GM21529 (cell line): Measurements from ENCODE around the gene DUSP22.

Experiments used
- ATAC-seq: cut with Tn5 transposase; IDR thresholded peaks from one replicate; pipeline ENCODE4 v1.9.1; 2021; ENCODE audit not compliant: unreplicated experiment

Gene DUSP22

DNA sequence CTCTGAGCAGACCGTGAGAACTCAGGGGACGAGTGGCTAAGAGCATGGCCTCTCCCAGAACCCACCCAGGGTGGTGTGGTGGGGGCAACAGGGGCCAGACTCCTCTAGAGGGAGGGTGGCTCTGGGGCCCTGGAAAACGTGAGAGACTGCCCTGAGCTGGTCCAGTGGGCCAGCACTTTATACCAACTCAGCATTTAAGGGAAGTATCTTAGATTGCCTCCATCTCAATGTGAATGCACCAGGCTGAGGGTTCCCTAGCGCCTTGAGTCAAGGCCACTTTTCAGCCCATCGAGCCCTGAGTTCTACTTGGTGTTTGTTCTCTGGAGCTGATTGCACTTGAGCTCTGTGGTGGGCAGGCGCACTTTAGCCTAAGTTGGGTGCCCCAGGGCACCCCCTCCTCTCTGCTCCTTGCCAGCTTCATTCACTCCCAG, 57.2 kb downstream of the DUSP22 start:
- no peak for ATAC-seq

DNA sequence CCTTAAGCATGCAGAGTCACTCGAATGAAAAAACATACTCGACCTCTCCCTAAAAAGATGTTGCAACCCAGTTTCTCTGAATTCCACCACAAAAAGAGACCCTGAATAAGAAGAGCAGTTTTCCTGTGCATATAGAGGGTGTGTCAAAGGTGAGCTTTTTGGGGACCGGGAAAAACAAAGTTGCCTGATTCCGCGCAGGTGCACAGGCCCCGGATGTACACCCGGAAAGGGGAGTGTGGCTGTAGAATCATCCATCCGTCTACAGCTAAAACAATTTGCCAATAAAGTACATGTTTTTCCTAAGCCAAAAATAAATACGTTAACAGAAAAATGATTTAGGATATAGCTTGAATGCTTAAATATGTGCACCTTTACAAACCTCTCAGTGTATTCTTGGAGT, 58.1 kb downstream of the DUSP22 start:
- ATAC-seq, result no peak

DNA sequence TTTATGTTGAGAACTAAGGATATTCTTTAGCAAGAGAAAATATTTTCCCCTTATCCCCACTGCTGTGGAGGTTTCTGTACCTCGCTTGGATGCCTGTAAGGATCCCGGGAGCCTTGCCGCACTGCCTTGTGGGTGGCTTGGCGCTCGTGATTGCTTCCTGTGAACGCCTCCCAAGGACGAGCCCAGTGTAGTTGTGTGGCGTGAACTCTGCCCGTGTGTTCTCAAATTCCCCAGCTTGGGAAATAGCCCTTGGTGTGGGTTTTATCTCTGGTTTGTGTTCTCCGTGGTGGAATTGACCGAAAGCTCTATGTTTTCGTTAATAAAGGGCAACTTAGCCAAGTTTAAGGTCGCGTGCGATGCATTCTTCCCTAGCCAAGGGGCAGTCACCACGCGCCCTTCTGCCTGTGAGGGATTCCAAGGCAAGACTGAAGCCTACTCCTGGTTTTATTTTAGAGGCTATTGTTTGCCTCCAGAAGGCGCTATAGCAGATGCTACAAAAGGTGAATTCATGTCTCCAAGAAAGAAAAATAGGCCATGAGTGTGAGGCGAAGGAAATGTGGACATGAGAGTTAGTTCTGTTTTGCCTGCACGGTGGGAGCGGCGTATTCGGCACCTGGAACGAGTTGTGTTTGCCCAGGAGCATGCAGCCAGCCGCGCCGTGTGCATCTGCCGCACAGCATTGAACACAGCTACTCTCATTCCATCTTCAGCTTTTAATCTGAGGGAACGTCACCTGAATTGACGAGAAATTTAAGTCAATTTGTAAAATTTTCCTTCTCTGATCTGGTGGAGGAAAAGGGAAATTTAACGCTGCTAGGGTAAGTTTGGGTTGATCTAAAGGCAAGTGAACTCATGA, 59.0 kb downstream of the DUSP22 start:
- ATAC-seq, result no peak

DNA sequence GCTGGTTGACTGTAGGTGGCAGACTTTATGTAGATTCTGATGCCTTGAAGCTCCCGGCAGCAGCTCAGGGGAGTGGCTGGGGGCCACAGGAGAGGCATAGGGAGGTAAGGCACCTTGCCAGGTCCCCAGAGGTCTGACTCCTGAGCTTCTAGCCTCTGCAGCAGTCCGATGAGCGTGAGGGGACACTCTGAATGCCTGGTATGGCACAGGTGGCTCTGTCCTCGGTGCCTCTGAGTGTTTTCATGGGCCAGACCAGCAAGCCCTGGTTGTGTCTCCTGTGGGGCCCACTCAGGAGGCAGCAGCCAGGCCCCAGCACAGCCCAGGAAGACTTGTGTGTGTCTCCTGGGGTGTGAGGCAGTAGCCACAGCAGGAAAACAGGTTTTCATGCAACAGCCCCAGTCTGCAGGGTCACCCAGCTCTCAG, 59.6 kb downstream of the DUSP22 start:
- no peak for ATAC-seq

DNA sequence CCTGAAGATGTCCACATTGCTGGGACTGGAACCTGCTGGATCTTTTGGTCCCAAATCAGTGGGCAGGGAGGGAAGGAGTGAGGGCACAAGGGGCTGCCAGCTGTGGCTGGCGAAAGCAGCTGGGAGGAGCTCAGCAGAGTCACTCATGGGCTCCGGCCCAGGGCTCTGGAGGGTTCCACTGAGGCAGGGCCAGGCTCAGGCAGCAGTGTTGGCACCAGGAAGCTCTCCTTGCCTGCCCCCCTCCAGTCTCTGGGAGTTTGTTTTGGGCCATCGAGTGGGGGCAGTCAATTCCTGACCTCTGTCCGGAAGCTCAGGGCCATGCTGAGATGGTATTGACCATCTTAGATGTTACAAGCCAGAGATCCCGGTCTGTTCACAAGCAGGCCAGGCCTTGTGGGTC, 60.2 kb downstream of the DUSP22 start:
- ATAC-seq, result no peak

DNA sequence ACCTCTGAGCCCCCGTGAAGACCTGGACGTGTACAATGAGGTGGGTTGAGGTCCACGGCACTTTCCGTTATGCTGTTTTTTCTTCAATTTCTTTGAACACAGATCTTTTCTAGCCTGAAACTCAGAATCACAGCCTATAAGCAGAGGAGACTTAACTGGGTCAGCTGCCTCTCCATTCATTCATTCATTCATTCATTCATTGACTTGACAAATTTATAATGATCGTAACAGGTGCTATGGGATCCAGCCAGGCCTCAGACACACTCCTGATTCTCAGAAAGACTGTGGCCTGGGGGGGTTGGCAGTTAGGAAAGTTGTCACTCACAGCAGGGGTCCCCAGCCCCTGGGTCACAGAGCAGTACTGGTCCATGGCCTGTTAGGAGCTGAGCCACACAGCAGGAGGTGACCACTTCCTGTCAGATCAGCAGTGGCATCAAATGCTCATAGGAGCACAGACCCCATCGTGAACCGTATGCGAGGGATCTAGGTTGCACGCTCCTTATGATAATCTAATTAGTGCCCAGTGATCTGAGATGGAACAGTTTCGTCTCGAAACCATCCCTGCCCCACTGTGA, 60.7 kb downstream of the DUSP22 start:
- no peak for ATAC-seq

DNA sequence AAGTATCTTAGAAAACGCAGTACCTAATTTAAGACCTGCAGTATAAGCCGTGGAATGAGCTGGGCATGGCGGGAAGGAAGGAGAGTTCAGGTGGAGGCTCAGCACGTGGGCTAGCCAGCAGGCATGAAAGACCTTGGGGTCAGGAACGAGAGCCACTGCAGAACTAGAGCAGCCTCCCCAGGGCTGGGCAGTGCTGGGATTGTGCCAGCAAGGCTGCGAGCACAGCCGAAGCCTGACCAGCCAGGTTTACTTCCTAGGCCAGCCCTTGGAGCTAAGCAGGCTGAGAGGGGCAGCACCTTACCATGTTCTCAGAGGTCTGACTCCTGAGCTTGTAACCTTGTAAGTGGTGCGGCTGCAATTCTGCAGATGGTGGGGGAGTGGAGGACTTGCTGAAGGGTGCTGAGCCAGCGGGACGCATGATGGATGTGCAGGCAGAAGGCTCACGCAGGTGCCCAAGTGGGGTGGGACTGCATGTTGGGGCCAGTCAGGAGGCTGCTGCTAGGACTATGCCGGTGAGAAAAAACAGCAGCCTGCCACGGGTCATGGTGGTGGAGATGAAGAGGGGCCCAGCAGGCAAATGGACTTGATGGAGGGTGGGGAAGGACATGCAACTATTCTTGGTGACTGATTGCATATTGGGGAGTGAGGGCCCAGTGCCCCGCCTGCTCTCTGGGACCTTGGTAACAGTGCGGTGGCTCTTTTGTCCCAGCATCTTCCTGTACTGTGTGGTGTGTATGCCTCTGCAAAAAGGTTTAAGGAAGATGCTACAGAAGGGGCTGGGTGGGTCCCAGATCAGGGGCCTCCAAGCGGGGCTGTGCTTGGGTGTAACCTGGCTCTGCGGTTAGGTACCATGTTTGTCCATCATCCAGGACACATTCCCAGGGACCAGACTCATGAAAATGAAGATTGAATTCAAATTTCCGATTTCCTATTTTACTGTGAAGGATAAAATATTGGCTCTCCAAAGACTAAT, 61.6 kb downstream of the DUSP22 start:
- no peak for ATAC-seq

DNA sequence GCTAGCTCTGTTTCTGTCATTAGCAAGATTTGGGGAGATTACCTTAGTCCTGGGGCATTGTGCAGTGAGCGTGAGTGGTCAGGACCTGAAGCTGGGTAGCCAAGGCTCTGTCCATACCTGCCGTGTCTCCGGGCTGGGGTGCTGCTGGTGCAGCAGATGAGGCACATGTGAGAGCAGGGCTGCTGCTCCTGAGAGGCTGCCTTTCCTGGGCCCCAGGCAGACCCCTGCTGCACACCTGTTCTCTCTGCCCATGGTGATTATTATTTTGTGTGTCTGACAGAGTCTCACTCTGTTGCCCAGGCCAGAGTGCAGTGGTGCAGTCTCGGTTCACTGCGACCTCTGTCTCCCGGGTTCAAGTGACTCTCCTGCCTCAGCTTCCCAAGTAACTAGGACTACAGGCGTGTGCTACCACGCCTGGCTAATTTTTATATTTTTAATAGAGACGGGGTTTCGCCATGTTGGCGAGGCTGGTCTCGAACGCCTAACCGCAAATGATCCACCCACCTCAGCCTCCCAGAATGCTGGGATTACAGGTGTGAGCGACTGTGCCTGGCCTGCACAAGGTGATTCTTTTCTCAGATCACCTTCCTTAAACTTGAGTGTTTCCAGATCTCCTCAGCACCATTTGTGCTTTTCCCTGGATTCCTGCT, 62.5 kb downstream of the DUSP22 start:
- no peak for ATAC-seq

DNA sequence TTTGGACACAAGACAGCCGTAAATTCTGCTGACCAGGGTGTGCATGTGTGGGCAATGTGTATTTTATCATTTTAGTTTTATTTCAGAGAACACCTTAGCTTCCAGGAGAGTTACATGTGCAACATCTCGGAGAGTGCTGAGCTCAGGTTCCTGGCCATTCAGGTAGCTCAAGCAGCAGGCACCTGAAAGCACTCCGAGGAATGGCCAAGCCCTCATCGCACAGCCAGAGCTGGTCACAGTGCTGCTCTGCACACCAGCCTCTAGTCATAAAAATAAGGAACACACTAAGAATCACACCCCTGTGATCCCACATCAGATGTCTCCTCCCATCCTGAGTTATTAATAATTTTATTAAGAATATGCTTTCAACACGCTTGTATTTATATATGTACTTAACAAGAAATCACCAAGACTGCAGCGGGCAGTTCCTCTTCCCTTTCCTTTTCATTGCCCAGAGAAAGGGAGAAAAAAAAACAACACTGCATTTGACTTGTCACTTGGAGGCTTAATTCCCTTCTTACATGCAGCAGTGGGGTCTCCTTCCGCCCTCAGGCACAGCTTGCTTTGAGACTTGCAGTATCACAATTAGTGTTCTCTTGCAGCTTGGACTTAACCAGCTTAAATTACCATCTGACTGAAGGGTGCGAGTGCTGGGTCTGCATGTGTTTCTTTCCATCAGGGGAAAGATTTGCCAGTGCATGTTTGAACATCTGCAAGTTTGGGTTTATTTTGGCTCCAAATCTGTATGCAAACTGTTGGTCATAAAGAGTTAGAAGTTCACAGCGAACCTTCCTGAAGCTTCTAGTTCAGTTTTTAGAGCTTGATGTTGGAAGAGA, 63.3 kb downstream of the DUSP22 start:
- ATAC-seq, result no peak

DNA sequence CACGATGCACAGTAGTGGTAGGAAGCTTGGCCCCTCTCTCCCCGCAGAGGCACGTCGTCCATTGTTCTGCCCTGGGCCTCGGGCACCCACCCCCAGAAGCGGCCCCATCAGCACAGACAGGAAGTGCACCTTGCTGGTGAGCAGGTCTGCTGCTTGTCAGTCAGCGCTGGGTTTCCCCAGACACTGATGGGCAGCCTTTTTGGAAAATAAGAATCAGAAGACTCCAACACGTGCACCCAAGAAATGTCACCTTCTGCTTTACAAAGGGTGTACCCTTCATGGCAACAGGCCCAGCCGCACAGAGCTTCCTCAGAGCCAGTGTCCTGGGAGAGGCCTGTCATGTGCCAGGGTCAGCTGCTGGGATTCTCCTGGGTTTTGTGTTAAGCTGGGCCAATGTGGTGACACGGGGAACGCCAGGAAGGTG, 64.6 kb downstream of the DUSP22 start:
- peak; percentile 61 for ATAC-seq

DNA sequence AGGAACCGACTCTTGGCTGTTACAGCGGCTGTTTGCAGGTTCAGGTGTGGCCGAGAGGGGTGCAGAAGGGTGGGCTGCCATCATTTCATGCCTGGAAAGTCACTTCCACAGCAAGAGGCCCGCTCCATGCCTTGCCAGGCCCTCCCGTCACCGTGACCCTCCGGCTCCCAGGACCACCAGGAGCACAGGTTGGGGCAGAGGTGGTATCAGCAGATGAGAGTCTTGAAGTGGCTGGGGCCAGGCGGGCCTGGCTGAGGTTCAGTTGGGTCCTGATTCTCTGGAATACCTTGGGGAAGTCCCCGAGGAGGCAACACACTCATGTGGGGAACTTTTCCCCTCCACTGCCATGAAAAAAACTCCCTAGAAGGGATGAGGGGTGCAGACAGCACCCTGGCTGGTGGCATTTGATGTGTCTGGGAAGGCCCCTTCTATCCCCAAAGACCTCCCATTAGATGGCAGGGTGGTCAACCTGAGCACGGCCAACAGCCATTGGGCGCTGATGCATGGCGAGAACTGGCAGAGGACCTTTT, 65.0 kb downstream of the DUSP22 start:
- ATAC-seq, result no peak

DNA sequence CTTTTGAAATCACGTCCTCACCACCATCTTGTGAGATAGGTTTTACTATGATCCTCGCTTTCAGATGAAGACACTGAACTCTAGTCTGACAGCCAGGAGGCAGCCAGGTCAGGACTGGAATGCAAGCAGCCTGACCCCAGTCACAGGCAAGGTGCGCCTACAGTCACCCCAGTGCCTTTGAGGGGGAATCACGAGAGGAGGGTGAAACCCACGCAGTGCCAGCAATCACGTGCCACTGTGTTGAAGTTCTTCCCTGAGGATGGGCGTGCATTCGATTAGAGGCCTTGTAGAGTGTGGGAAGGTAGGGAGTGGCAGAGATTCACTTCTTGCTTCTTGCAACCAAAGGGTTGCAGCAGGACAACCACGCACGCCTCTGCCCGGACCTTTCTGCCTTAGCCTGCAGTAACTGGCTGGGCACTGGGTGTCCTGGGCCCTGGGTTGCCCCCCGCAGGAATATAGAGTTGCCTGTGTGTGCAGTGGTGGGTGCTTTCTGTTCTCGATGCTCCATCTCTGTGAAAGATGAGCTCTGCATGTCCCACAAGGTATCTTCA, 65.6 kb downstream of the DUSP22 start:
- no peak for ATAC-seq

DNA sequence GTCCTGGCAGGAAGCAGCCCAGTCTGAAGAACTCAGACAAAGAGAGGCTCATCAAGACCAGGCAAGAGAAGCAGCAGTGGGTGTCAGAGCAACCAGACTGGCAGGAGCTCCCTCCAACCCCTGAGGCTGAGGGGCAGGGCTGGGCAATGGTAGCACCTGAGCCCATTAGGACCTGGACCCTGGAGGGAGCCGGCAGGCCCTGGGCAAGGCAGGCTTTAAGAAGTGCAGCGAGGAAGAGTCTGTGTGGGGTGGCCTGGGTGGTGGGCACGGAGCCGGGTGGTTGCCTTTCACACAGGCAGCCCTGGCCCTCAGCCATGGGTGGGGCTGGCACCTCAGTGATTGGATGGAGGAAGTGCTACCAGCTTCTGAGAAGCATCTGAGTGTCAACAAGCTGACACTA, 66.1 kb downstream of the DUSP22 start:
- no peak for ATAC-seq

DNA sequence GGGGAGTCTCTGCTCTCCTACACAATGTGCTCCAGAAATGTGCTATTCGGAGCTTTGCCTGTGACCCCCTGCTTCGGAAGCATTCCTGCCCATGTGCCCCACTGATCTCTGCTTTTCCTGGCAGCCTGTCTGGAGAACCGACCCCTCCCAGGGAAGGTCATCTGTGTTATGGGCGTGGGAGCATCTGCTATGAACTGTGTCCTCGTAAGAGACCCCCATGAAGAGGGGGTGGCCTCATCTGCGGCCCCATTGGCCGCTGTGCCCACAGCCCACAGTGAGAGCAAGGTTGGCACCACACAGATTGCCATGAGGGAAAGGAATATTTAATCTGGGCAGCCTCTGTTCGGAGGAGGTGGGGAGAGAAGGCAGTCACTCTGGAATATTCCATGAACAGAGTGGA, 66.6 kb downstream of the DUSP22 start:
- ATAC-seq, result no peak

DNA sequence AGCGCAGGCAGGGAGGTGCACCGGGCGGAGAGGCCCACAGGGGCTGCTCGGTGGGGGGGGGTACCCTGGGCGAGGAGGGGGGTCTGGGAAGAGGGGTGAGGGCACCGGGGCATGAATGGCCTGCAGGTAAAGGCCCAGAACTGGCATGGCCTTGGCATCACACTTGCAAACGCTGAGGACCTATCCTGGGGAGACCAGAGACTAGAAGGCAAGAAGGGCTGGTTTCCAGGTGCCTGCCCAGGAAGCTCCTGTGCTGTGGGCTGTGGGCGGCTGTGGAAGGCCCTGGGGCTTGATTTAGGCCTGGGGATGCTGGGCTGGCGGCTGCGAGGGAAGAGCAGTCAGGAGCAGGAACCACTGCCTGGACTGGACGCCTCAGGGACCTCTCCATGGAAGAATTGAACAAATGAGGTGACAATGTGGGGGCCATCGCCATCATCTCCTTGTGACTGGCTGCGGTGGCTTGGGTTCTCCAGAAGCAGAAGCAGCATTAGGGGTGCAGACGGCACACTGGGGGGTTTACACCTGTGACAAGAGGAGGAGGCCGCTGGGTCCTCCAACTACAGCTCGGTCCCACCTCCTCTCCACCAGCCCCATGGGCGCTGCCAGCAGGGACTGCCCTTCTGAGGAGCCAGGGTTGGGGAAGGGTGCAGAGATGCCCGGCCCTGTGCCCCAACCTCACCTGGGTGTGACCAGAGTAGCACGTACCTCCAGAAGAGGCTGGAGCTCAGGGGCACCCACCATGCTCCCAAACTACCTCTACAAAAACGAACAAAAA, 67.2 kb downstream of the DUSP22 start:
- no peak for ATAC-seq

DNA sequence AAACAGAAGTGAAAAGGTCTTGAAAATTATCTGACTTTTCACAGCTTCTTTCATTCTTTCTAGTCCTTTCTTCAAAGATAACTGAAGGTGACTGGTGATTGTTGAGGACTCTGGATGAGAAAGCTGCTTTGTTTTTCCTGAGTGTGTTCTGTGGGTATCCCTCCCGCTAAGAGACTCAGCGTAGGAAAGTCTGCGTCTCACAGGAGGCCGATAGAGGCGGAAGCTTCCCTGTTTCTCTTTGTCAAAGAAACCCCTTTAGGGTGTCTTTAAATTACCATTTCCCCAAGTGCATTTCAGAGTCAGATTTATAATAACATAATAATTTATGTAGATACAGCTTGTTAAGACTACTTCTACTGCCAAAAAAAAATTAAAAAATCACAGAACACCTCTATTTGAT, 68.1 kb downstream of the DUSP22 start:
- no peak for ATAC-seq

DNA sequence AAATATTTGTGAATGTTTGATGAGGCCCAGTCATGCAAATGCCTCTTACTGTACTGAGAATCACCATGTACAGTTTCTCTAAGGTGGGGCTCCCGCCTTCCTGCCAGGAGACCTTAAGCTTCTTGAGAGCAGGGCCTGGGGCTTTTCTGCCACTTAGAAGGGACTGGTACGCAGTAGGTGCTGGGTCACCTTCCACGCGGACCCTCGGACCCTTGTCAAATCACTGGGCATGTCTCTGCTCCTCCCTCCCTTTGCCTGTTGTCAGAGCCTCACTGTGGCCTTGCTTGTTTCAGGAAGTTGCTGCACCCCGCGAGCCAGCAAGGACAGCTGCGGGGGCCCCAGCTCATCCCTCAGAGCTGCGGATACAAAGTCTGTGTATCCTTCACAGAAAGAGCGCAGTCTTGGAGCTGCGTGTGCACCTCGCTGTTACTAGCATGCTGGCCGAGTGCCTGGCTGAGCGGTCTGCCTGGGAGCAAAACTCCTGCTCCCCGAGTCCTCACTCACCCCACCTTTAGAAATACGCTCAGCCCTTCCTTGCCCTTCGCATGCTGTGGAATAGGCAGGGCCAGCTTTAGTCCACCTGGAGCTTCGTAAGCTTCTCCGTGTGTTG, 68.6 kb downstream of the DUSP22 start:
- no peak for ATAC-seq

DNA sequence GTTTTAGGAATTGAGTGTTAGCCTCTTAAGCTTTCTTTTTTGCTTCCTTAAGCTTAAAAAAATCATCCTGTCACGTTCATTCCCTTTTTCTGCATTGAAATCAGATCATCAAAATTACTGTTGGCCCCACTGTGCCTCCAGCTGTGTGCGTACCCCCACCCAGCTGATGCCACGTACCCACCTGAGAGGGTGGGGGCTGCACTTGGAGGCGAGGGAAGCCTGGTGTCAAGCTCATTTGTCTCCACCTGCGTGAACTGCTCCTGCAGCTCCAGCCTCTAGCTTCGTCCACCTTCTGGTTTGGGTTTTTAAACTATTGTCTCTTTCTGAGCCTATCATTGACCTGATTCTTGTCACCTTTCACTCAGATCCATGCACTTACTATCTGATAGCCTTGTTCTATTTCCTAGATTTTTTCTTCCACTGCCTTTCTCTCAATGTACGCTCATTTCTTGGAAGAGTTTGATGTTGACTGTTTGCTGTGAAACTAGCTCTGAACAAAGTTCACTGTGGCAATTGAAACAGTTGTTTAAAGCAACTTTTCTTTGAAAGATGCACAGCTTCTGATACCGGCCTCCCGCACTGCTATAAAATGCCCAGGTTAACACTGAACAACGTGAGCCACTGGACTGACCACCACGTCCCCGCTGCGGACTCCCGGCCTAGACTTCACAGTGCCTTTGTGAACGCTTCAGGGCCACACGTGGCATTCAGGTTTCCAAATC, 69.3 kb downstream of the DUSP22 start:
- ATAC-seq, result no peak
